Breast epithelium (tissue), 4 donors: ENCODE data around the gene SYNDIG1. TPM values are rescaled to one million over a fixed set of nuclear protein-coding genes. Genes with fewer than 3 reads are reported as not detected.

Experiments used
- DNase-seq, 2 donors: peaks; one replicate each; pipeline ENCODE4 v3.0.0-alpha.2; 2019; ENCODE audit warnings: low spot score in 2 of 2
- H3K27ac ChIP-seq, 2 donors: fragments of 200-600 bp; sonication (generic) in 1 of 2; one replicate each; pipeline ENCODE4 v1.5.1; 2016 to 2019; ENCODE audit warnings: mild to moderate bottlenecking in 1 of 2
- H3K27me3 ChIP-seq, 2 donors: fragments of 200-600 bp; sonication (generic) in 1 of 2; one replicate each; pipeline versions ENCODE4 v1.5.1 to v1.6.0; 2017 to 2019; ENCODE audit warnings: control low read depth in 1 of 2, mild to moderate bottlenecking in 1 of 2
- H3K36me3 ChIP-seq: fragments of 200-600 bp; one replicate; pipeline ENCODE4 v1.5.1; 2019
- H3K4me1 ChIP-seq, 2 donors: fragments of 200-600 bp; sonication (generic); one replicate each; pipeline ENCODE4 v1.5.1; 2016 to 2019; ENCODE audit warnings: control low read depth in 1 of 2
- H3K4me3 ChIP-seq, 3 donors: fragments of 200-600 bp; sonication (generic); 1 replicate in 2 of 3; 2 replicates in 1 of 3; pipeline ENCODE4 v1.5.1; 2016 to 2019; ENCODE audit warnings: mild to moderate bottlenecking in 3 of 3, moderate library complexity in 2 of 3
- H3K9me3 ChIP-seq, 2 donors: fragments of 200-600 bp; sonication (generic) in 1 of 2; one replicate each; pipeline ENCODE4 v1.5.1; 2016 to 2019; ENCODE audit warnings: control low read depth in 1 of 2
- POLR2A ChIP-seq: fragments of 450-650 bp; IDR thresholded peaks from one replicate; pipeline ENCODE4 v1.6.1; 2016; ENCODE audit warnings: antibody characterized with exemption, mild to moderate bottlenecking, moderate library complexity
- POLR2AphosphoS5 ChIP-seq, 3 donors: sonication (generic); formaldehyde crosslinking; IDR thresholded peaks; one replicate each; pipeline ENCODE4 v1.6.1; 2017; ENCODE audit warnings: antibody characterized with exemption in 3 of 3
- intact Hi-C: fragments of 100-400 bp; cut with DNase I; formaldehyde crosslinking; loops from one replicate; pipeline ENCODE4 v1.15.1; 2023; ENCODE audit warnings: low total_unique reads
- total RNA-seq, 3 donors: library from RNA; depleted of rRNA; stranded (reverse); fragments of >200 nt; gene quantifications; one replicate each; pipeline ENCODE4 v1.1.0, GENCODE V29; 2016
- TF ChIP-seq, protein P1 (sequence below), 3 donors: fragments of 450-650 bp; IDR thresholded peaks; one replicate each; pipeline ENCODE4 v1.5.1; 2016 to 2017; ENCODE audit warnings: antibody characterized with exemption in 3 of 3, mild to moderate bottlenecking in 3 of 3, moderate library complexity in 3 of 3

The SYNDIG1 gene
- total RNA-seq, 3 donors from 2014 or later, result under 0.01 to 0.48 (median 0.15) TPM

DNA sequence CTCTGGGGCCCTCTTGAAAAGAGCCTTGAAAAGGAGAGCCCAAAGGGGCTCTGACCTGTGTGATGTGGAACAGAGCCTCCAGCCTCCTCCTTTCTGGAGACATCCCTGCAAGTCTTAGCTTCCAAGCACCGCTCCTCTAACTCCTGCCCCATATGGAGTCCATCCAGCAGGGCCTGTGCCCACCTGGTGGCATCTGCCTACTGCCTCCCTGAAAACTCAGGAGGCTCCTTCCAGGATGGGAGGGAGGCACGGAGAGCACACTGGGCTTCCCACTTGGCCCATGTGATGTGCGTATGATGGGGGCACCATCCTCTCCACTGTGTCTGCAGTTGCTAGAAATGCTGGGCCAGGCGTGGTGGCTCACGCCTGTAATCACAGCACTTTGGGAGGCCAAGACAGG is 98.1 kb downstream of the SYNDIG1 start:
- no peaks in the 10 kb centered on the region for H3K4me1 ChIP-seq
- peaks cover 0 to 13% of the 10 kb centered on the region in 2 donors for H3K9me3 ChIP-seq
- no peak overlapping the region for H3K27ac ChIP-seq
- H3K36me3 ChIP-seq, result no peaks in the 10 kb centered on the region
- intact Hi-C loops, result loop anchor here (5.0 kb wide), 1 partner anchor 170 kb away; no protein-coding TSS in a partner anchor
- DNase-seq, result no peak
- H3K4me3 ChIP-seq, result no peak overlapping the region
- H3K27me3 ChIP-seq, result peaks cover 0 to 6% of the 10 kb centered on the region in 2 donors
- TF ChIP-seq, protein P1, sequence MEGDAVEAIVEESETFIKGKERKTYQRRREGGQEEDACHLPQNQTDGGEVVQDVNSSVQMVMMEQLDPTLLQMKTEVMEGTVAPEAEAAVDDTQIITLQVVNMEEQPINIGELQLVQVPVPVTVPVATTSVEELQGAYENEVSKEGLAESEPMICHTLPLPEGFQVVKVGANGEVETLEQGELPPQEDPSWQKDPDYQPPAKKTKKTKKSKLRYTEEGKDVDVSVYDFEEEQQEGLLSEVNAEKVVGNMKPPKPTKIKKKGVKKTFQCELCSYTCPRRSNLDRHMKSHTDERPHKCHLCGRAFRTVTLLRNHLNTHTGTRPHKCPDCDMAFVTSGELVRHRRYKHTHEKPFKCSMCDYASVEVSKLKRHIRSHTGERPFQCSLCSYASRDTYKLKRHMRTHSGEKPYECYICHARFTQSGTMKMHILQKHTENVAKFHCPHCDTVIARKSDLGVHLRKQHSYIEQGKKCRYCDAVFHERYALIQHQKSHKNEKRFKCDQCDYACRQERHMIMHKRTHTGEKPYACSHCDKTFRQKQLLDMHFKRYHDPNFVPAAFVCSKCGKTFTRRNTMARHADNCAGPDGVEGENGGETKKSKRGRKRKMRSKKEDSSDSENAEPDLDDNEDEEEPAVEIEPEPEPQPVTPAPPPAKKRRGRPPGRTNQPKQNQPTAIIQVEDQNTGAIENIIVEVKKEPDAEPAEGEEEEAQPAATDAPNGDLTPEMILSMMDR (IDR thresholded peaks at IDR 0.05), result no peak
- TF ChIP-seq POLR2A (no peak), POLR2AphosphoS5 (IDR thresholded peaks at IDR 0.05) (no peak)

DNA sequence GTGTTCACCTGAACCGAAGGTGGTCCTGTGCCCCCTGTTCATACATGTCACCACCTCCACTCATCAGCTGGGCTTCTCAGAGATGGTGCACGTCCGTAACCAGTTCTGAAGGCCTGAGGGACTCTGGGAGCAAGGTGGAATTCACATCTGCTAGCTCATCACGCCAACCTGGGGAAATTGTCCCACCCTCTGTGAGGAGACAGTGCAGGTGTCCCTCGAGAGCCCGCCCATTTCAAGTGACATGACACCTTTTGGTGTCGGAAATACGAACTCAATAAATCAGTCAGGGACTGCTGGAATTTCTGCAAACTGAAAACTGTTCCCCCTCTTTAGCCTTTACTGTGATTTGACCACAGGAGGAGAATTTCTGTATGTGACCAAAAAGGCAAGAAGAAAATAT is 99.4 kb downstream of the SYNDIG1 start:
- H3K4me3 ChIP-seq, result no peak overlapping the region
- no peak overlapping the region for H3K27ac ChIP-seq
- no peaks in the 10 kb centered on the region for H3K4me1 ChIP-seq
- no peaks in the 10 kb centered on the region for H3K36me3 ChIP-seq
- no peaks in the 10 kb centered on the region for H3K9me3 ChIP-seq
- no peak for DNase-seq
- no peak for TF ChIP-seq POLR2AphosphoS5 (IDR thresholded peaks at IDR 0.05)
- no peak for TF ChIP-seq POLR2A
- TF ChIP-seq, protein P1 (IDR thresholded peaks at IDR 0.05), result no peak
- peaks cover 0 to 6% of the 10 kb centered on the region in 2 donors for H3K27me3 ChIP-seq
- intact Hi-C loops, result loop anchor here (5.0 kb wide), 1 partner anchor 168 kb away; no protein-coding TSS in a partner anchor

DNA sequence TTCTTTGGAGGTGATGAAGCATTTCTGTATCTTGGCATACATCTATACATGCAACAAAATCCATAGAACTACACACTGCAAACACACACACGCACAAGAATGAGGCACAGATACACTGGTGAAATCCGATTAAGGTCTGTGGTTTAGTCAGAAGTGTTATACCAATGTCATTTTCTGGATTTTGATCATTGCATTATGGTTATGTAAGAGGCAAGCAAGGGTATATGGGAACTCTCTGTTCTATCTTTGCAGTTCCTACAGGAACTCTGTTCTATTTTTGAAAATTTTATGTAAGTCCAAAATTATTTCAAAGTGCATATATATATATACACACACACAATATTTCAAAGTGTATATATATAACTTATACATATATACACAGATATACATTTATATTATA is 101.7 kb downstream of the SYNDIG1 start:
- no peaks in the 10 kb centered on the region for H3K36me3 ChIP-seq
- intact Hi-C loops, result no loop called here
- TF ChIP-seq POLR2A (no peak), POLR2AphosphoS5 (IDR thresholded peaks at IDR 0.05) (no peak)
- TF ChIP-seq, protein P1 (IDR thresholded peaks at IDR 0.05), result no peak
- no peaks in the 10 kb centered on the region for H3K9me3 ChIP-seq
- H3K4me1 ChIP-seq, result no peaks in the 10 kb centered on the region
- no peak overlapping the region for H3K4me3 ChIP-seq
- no peaks in the 10 kb centered on the region for H3K27me3 ChIP-seq
- no peak for DNase-seq
- H3K27ac ChIP-seq, result no peak overlapping the region

DNA sequence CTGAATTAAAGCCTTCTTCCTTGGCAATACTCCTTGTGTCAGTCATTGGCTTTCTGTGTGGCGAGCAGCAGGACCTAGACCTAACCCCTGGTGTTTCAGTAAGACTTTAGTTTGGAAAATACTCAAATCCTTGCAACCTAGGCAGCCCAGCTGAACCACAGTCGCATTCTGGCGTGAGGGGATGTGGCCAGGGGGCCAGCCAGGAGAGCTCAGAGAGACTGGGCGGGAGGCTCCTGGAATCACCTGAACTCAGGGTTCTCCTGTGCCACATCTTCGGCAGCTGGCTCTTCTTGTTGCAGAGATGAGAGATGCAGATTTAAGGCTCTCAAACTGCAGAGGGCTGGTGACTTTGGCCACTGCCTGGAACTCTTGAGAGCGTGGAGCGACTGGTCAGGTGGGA is 102.7 kb downstream of the SYNDIG1 start:
- Histone ChIP-seq H3K36me3 (no peaks in the 10 kb centered on the region), H3K27me3 (no peaks in the 10 kb centered on the region), H3K4me3 (no peak overlapping the region), H3K4me1 (no peaks in the 10 kb centered on the region), H3K9me3 (no peaks in the 10 kb centered on the region), H3K27ac (no peak overlapping the region)
- no peak for TF ChIP-seq POLR2AphosphoS5 (IDR thresholded peaks at IDR 0.05)
- TF ChIP-seq, protein P1 (IDR thresholded peaks at IDR 0.05), result no peak
- no peak for TF ChIP-seq POLR2A
- DNase-seq, result no peak
- intact Hi-C loops, result no loop called here

DNA sequence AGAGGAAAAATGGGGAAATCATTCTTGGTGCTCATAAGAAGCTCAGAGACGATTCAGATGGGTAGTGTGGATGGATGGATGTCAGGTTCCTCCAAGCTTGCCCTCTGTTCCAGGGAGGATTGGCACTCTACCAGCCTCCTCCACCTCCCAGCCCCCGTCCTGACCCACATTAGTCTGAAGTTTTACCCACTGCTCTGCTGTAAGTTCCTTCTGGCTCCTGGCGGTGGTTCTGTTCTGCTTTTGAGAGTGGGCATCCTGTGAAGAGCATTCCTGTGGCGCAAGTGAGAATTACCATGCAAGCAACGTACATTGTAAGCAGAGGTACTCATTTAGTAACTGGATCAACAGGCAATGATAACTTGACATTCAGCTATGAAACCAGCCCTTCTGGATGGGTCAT is 103.4 kb downstream of the SYNDIG1 start:
- no peak overlapping the region for H3K27ac ChIP-seq
- no peaks in the 10 kb centered on the region for H3K36me3 ChIP-seq
- TF ChIP-seq, protein P1 (IDR thresholded peaks at IDR 0.05), result no peak
- no peak for TF ChIP-seq POLR2AphosphoS5 (IDR thresholded peaks at IDR 0.05)
- no peak for TF ChIP-seq POLR2A
- intact Hi-C loops, result no loop called here
- H3K9me3 ChIP-seq, result no peaks in the 10 kb centered on the region
- no peaks in the 10 kb centered on the region for H3K4me1 ChIP-seq
- no peak overlapping the region for H3K4me3 ChIP-seq
- no peaks in the 10 kb centered on the region for H3K27me3 ChIP-seq
- no peak for DNase-seq
